SK-N-SH treated with all-trans-retinoic acid at 6 μM for 48 hours (cell line): ENCODE data around the gene OR2F2.

Experiments used
- ATAC-seq: fragments of 200-7000 bp; cut with Tn5 transposase; 3 replicates; pipeline ENCODE4 v1.9.1; 2020; ENCODE audit warnings: mild to moderate bottlenecking, moderate library complexity
- ARNTL ChIP-seq: fragments of 450-650 bp; formaldehyde crosslinking; IDR thresholded peaks from 2 replicates; pipeline ENCODE4 v1.5.0; 2020; ENCODE audit warnings: low read depth, mild to moderate bottlenecking, moderate library complexity, borderline replicate concordance
- BACH2 ChIP-seq: fragments of 250-450 bp; sonication (Bioruptor Pico); IDR thresholded peaks from 2 replicates; pipeline ENCODE4 v1.9.0; 2021; ENCODE audit warnings: mild to moderate bottlenecking, borderline replicate concordance
- CREB5 ChIP-seq: fragments of 250-450 bp; sonication (Bioruptor Pico); IDR thresholded peaks from 2 replicates; pipeline ENCODE4 v1.5.1; 2020; ENCODE audit warnings: low read depth, mild to moderate bottlenecking, moderate library complexity
- CSDC2 ChIP-seq: fragments of 250-450 bp; sonication (Bioruptor Pico); IDR thresholded peaks from 2 replicates; pipeline ENCODE4 v1.5.0; 2020; ENCODE audit warnings: mild to moderate bottlenecking, moderate library complexity
- CSRNP3 ChIP-seq: fragments of 250-450 bp; sonication (Bioruptor Pico); IDR thresholded peaks from 2 replicates; pipeline ENCODE4 v1.5.1; 2021; ENCODE audit warnings: mild to moderate bottlenecking, moderate library complexity
- ESRRG ChIP-seq: fragments of 250-450 bp; sonication (Bioruptor Pico); IDR thresholded peaks from 2 replicates; pipeline ENCODE4 v1.6.1; 2021; ENCODE audit warnings: mild to moderate bottlenecking
- GLIS3 ChIP-seq: fragments of 250-450 bp; sonication (Bioruptor Pico); IDR thresholded peaks from 2 replicates; pipeline ENCODE4 v1.5.0; 2020; ENCODE audit warnings: mild to moderate bottlenecking, moderate library complexity
- ISL1 ChIP-seq: fragments of 250-450 bp; sonication (Bioruptor Pico); IDR thresholded peaks from 2 replicates; pipeline ENCODE4 v2.1.2; 2022; ENCODE audit warnings: mild to moderate bottlenecking, moderate library complexity
- OSR1 ChIP-seq: fragments of 250-450 bp; sonication (Bioruptor Pico); IDR thresholded peaks from 2 replicates; pipeline ENCODE4 v1.8.0; 2022; ENCODE audit warnings: moderate library complexity, mild to moderate bottlenecking, inconsistent platforms
- PATZ1 ChIP-seq: fragments of 250-450 bp; sonication (Bioruptor Pico); IDR thresholded peaks from 2 replicates; pipeline ENCODE4 v1.8.0; 2020; ENCODE audit warnings: mild to moderate bottlenecking, moderate library complexity, borderline replicate concordance
- POU6F1 ChIP-seq: fragments of 250-450 bp; sonication (Bioruptor Pico); IDR thresholded peaks from 2 replicates; pipeline ENCODE4 v1.8.0; 2021; ENCODE audit warnings: low read depth, mild to moderate bottlenecking, moderate library complexity, borderline replicate concordance
- PPARA ChIP-seq: fragments of 250-450 bp; sonication (Bioruptor Pico); IDR thresholded peaks from 2 replicates; pipeline ENCODE4 v1.5.0; 2020; ENCODE audit warnings: mild to moderate bottlenecking, borderline replicate concordance
- RARB ChIP-seq: fragments of 250-450 bp; sonication (Bioruptor Pico); IDR thresholded peaks from 2 replicates; pipeline ENCODE4 v1.8.0; 2021; ENCODE audit warnings: mild to moderate bottlenecking, moderate library complexity
- SNAI2 ChIP-seq: fragments of 250-450 bp; sonication (Bioruptor Pico); IDR thresholded peaks from 2 replicates; pipeline ENCODE4 v1.5.0; 2020; ENCODE audit warnings: mild to moderate bottlenecking, moderate library complexity
- TCF4 ChIP-seq: fragments of 250-450 bp; sonication (Bioruptor Pico); IDR thresholded peaks from 2 replicates; pipeline ENCODE4 v1.8.0; 2021; ENCODE audit warnings: mild to moderate bottlenecking, moderate library complexity, borderline replicate concordance
- TOX ChIP-seq: fragments of 250-450 bp; sonication (Bioruptor Pico); IDR thresholded peaks from 2 replicates; pipeline ENCODE4 v1.8.0; 2021; ENCODE audit warnings: mild to moderate bottlenecking, moderate library complexity, borderline replicate concordance
- ZFP3 ChIP-seq: fragments of 250-450 bp; sonication (Bioruptor Pico); IDR thresholded peaks from 2 replicates; pipeline ENCODE4 v1.5.0; 2020; ENCODE audit warnings: mild to moderate bottlenecking, moderate library complexity
- ZFP30 ChIP-seq: fragments of 450-650 bp; formaldehyde crosslinking; IDR thresholded peaks from 2 replicates; pipeline ENCODE4 v1.5.0; 2022; ENCODE audit warnings: mild to moderate bottlenecking, moderate library complexity
- ZNF565 ChIP-seq: fragments of 450-650 bp; formaldehyde crosslinking; conservative IDR thresholded peaks from 2 replicates; pipeline ENCODE4 v1.5.0; 2020; ENCODE audit warnings: low read depth, mild to moderate bottlenecking, moderate library complexity
- ZNF70 ChIP-seq: fragments of 450-650 bp; formaldehyde crosslinking; IDR thresholded peaks from 2 replicates; pipeline ENCODE4 v1.5.0; 2020; ENCODE audit warnings: mild to moderate bottlenecking, moderate library complexity
- ZNF8 ChIP-seq: fragments of 450-650 bp; formaldehyde crosslinking; IDR thresholded peaks from 2 replicates; pipeline ENCODE4 v1.5.0; 2020; ENCODE audit warnings: mild to moderate bottlenecking, moderate library complexity

The OR2F2 gene

GRCh38 chr7:143945423-143945822 is 10.4 kb downstream of the OR2F2 start:
- ATAC-seq, result no peak
- no peak for TF ChIP-seq ZNF8
- TF ChIP-seq SNAI2 (CRISPR knock-in tag), result no peak
- TF ChIP-seq POU6F1 (CRISPR knock-in tag), result no peak
- no peak for TF ChIP-seq BACH2 (CRISPR knock-in tag)
- TF ChIP-seq OSR1, result no peak
- TF ChIP-seq RARB (CRISPR knock-in tag), result no peak
- no peak for TF ChIP-seq ZFP30 (CRISPR knock-in tag)
- TF ChIP-seq PPARA (CRISPR knock-in tag), result no peak
- TF ChIP-seq PATZ1 (CRISPR knock-in tag), result no peak
- TF ChIP-seq TCF4, result no peak
- TF ChIP-seq, all 23 proteins: peak for 0

- TF ChIP-seq BACH2 (CRISPR knock-in tag) (no peak), RARB (CRISPR knock-in tag) (no peak), TCF4 (no peak), ZNF8 (no peak), POU6F1 (CRISPR knock-in tag) (no peak), ZNF565 (no peak), ZFP3 (CRISPR knock-in tag) (no peak), PPARA (CRISPR knock-in tag) (no peak)
- no peak for ATAC-seq
Measured at GRCh38 chr7:143947111-143947510, 12.1 kb downstream of the OR2F2 start.

GRCh38 chr7:143948733-143949132 is 13.7 kb downstream of the OR2F2 start:
- TF ChIP-seq CREB5 (CRISPR knock-in tag) (no peak), RARB (CRISPR knock-in tag) (no peak), ZFP30 (CRISPR knock-in tag) (no peak), ZNF70 (CRISPR knock-in tag) (no peak), ZNF8 (no peak), TOX (CRISPR knock-in tag) (no peak), PPARA (CRISPR knock-in tag) (no peak), ESRRG (CRISPR knock-in tag) (no peak), OSR1 (no peak), SNAI2 (CRISPR knock-in tag) (no peak)
- ATAC-seq, result no peak

GRCh38 chr7:143953421-143953820 is 18.4 kb downstream of the OR2F2 start:
- TF ChIP-seq ESRRG (CRISPR knock-in tag) (no peak), ISL1 (no peak), ARNTL (CRISPR knock-in tag) (no peak), CSRNP3 (CRISPR knock-in tag) (no peak), ZNF8 (no peak), CSDC2 (CRISPR knock-in tag) (no peak), OSR1 (no peak), GLIS3 (CRISPR knock-in tag) (no peak), ZFP30 (CRISPR knock-in tag) (no peak), CREB5 (CRISPR knock-in tag) (no peak)
- TF ChIP-seq, all 23 proteins: peak for 0
- ATAC-seq, result peak; percentile 38; the same call in 1 of the 3 replicates
